HCT116 (cell line): ENCODE measurements around the gene TNFSF10.
"Not testable (repeated sequence)": the region's sequence is repeated elsewhere in the genome, so short reads cannot be mapped to it uniquely, and the experiment has no call there.

ENCODE experiments used
- ELF1 ChIP-seq: IDR thresholded peaks from 2 replicates; pipeline ENCODE4 v1.6.1; 2012; ENCODE audit warnings: low read depth, borderline replicate concordance
- EZH2 ChIP-seq: fragments of 200-600 bp; sonication (generic); IDR thresholded peaks from 2 replicates; pipeline ENCODE4 v1.6.1; 2017; ENCODE audit warnings: antibody characterized with exemption, mixed run types
- EZH2phosphoT487 ChIP-seq: fragments of 200-600 bp; IDR thresholded peaks from 2 replicates; pipeline ENCODE4 v1.6.1; 2018; ENCODE audit warnings: antibody characterized with exemption, borderline replicate concordance
- JUND ChIP-seq: IDR thresholded peaks from 2 replicates; pipeline ENCODE4 v1.6.1; 2012
- POLR2A ChIP-seq: IDR thresholded peaks from 2 replicates; pipeline ENCODE4 v1.7.0; 2011; ENCODE audit warnings: borderline replicate concordance; ENCODE audit not compliant: insufficient read depth, insufficient read length; ENCODE audit errors: extremely low read depth
- POLR2AphosphoS5 ChIP-seq: IDR thresholded peaks from 2 replicates; pipeline ENCODE4 v1.6.1; 2011; ENCODE audit warnings: mild to moderate bottlenecking, low read depth, low read length, moderate library complexity
- SP1 ChIP-seq: IDR thresholded peaks from 2 replicates; pipeline ENCODE4 v1.6.1; 2012; ENCODE audit warnings: low read depth
- SRF ChIP-seq: IDR thresholded peaks from 2 replicates; pipeline ENCODE4 v1.6.1; 2012; ENCODE audit warnings: low read depth
- YY1 ChIP-seq: IDR thresholded peaks from 2 replicates; pipeline ENCODE4 v1.6.1; 2011; ENCODE audit warnings: low read length, low read depth, moderate library complexity, mild to moderate bottlenecking; ENCODE audit not compliant: insufficient replicate concordance; ENCODE audit errors: extremely low read depth
- ZFX ChIP-seq: fragments of 450-650 bp; IDR thresholded peaks from 2 replicates; pipeline ENCODE4 v1.6.1; 2017
- ZNF274 ChIP-seq: fragments of 200-500 bp; sonication (Bioruptor generic); IDR thresholded peaks from 2 replicates; pipeline ENCODE4 v1.6.1; 2014; ENCODE audit warnings: mild to moderate bottlenecking, low read depth, low read length, inconsistent platforms
- TF ChIP-seq, protein P1 (sequence below): IDR thresholded peaks from 2 replicates; pipeline ENCODE4 v1.6.1; 2012
- TF ChIP-seq, protein P2 (sequence below), 3 experiments: fragments of 200-600 bp in 1 of 3; sonication (generic) in 1 of 3; IDR thresholded peaks in 2 of 3; conservative IDR thresholded peaks in 1 of 3; 2 replicates each; pipeline ENCODE4 v1.5.1; 2012 to 2017; ENCODE audit warnings: low read depth in 2 of 3, low read length in 2 of 3, antibody characterized with exemption in 1 of 3, borderline replicate concordance in 1 of 3, control low read depth in 1 of 3, mild to moderate bottlenecking in 1 of 3, mixed read lengths in 1 of 3, mixed run types in 1 of 3, moderate library complexity in 1 of 3; ENCODE audit not compliant: insufficient read depth in 1 of 3
- TF ChIP-seq, protein P3 (sequence below): IDR thresholded peaks from 2 replicates; pipeline ENCODE4 v1.6.1; 2012

DNA sequence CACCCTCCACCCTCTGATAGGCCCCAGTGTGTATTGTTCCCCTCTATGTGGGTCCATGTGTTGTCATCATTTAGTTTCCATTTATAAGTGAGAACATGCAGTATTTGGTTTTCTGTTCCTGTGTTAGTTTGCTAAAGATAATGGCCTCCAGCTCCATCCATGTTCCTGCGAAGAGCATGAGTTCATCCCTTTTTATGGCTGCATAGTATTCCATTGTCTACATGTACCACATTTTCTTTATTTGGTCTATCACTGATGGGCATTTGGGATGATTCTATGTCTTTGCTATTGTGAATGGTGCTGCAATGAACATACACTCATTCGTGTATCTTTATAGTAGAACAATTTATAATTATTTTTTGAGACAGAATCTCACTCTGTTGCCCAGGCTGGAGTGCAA, 43.6 kb upstream of the TNFSF10 start:
- TF ChIP-seq ELF1, ZFX, EZH2phosphoT487, JUND, YY1, POLR2AphosphoS5, EZH2, SP1, ZNF274, POLR2A, SRF: not testable (repeated sequence)
- TF ChIP-seq, protein P1, sequence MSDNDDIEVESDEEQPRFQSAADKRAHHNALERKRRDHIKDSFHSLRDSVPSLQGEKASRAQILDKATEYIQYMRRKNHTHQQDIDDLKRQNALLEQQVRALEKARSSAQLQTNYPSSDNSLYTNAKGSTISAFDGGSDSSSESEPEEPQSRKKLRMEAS, result not testable (repeated sequence)
- TF ChIP-seq, protein P2, sequence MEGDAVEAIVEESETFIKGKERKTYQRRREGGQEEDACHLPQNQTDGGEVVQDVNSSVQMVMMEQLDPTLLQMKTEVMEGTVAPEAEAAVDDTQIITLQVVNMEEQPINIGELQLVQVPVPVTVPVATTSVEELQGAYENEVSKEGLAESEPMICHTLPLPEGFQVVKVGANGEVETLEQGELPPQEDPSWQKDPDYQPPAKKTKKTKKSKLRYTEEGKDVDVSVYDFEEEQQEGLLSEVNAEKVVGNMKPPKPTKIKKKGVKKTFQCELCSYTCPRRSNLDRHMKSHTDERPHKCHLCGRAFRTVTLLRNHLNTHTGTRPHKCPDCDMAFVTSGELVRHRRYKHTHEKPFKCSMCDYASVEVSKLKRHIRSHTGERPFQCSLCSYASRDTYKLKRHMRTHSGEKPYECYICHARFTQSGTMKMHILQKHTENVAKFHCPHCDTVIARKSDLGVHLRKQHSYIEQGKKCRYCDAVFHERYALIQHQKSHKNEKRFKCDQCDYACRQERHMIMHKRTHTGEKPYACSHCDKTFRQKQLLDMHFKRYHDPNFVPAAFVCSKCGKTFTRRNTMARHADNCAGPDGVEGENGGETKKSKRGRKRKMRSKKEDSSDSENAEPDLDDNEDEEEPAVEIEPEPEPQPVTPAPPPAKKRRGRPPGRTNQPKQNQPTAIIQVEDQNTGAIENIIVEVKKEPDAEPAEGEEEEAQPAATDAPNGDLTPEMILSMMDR (IDR thresholded peaks at IDR 0.05 in 2 of 3, conservative IDR thresholded peaks at IDR 0.05 in 1 of 3; ENCODE audit: borderline replicate concordance in 1 of 3, insufficient read depth in 1 of 3, low read depth in 2 of 3, low read length in 2 of 3), result not testable (repeated sequence)
- TF ChIP-seq, protein P3, sequence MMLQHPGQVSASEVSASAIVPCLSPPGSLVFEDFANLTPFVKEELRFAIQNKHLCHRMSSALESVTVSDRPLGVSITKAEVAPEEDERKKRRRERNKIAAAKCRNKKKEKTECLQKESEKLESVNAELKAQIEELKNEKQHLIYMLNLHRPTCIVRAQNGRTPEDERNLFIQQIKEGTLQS, result not testable (repeated sequence)
